22Rv1 (cell line): ENCODE data around the gene AMIGO1.

ENCODE experiments used
- H3K27ac ChIP-seq: fragments of 450-650 bp; 2 replicates; pipeline ENCODE4 v1.5.1; 2017
- CTCF ChIP-seq: fragments of 450-650 bp; IDR thresholded peaks from 2 replicates; pipeline ENCODE4 v1.5.1; 2017; ENCODE audit warnings: mild to moderate bottlenecking
- ZFX ChIP-seq: fragments of 450-650 bp; IDR thresholded peaks from 2 replicates; pipeline ENCODE4 v1.6.1; 2017; ENCODE audit warnings: antibody characterized with exemption, borderline replicate concordance

AMIGO1 gene

GRCh38 chr1:109487261-109487660 is 22.3 kb downstream of the AMIGO1 start:
- H3K27ac ChIP-seq = no peak overlapping the region
- TF ChIP-seq CTCF (no peak), ZFX (no peak)

- no peak overlapping the region for H3K27ac ChIP-seq
- no peak for TF ChIP-seq ZFX
- TF ChIP-seq CTCF = no peak
These were observed 24.5 kb downstream of the AMIGO1 start for GRCh38 chr1:109485001-109485400.

GRCh38 chr1:109484519-109484975 is 25.0 kb downstream of the AMIGO1 start:
- no peak for TF ChIP-seq ZFX
- no peak for TF ChIP-seq CTCF
- peak overlapping the region; percentile 67 for H3K27ac ChIP-seq

- peak within 1 kb of the TSS; percentile 67 for H3K27ac ChIP-seq
- TF ChIP-seq ZFX = no peak
- no peak for TF ChIP-seq CTCF
These were observed 25.6 kb downstream of the AMIGO1 start, which contains the start of gene ATXN7L2 for GRCh38 chr1:109483672-109484518. TSS of gene ATXN7L2 (plus strand) at chr1:109483905. CDS start at chr1:109483954, 49 bp downstream.

GRCh38 chr1:109482791-109483671 is 26.5 kb downstream of the AMIGO1 start:
- H3K27ac ChIP-seq = no peak overlapping the region
- TF ChIP-seq ZFX = no peak
- no peak for TF ChIP-seq CTCF

GRCh38 chr1:109482242-109482641 is 27.3 kb downstream of the AMIGO1 start:
- TF ChIP-seq CTCF (no peak), ZFX (no peak)
- H3K27ac ChIP-seq = no peak overlapping the region

- no peak overlapping the region for H3K27ac ChIP-seq
- no peak for TF ChIP-seq CTCF
- TF ChIP-seq ZFX = no peak
These were observed 27.9 kb downstream of the AMIGO1 start for GRCh38 chr1:109481646-109482045.
